Panc1 (cell line): ENCODE data around the gene SYT1. TPM values are rescaled to one million over a fixed set of nuclear protein-coding genes. Genes with fewer than 3 reads are reported as not detected.

ENCODE experiments used
- ATAC-seq: fragments of 200-7000 bp; cut with Tn5 transposase; 2 replicates; pipeline ENCODE4 v1.9.1; 2020; ENCODE audit warnings: mild to moderate bottlenecking, moderate library complexity
- BruUV-seq: library from RNA; stranded (reverse); fragments of 400-500 nt; replicated peaks from 2 replicates; lab custom pipeline; 2021; lab: Mats Ljungman, UMichigan
- CTCF ChIA-PET: fragments of 300-600 bp; sonication (Branson Sonifier 250); formaldehyde crosslinking; loops from one replicate; lab custom pipeline; 2022; ENCODE audit warnings: antibody characterized with exemption; lab: Charles Lee
- POLR2A ChIA-PET: fragments of 300-600 bp; sonication (Branson Sonifier 250); formaldehyde crosslinking; loops from one replicate; lab custom pipeline; 2022; ENCODE audit warnings: antibody characterized with exemption; lab: Charles Lee
- DNase-seq: peaks from one replicate; pipeline ENCODE4 v3.0.0-alpha.2; 2010; ENCODE audit warnings: low read depth, low spot score
- H3K27ac ChIP-seq: 2 replicates; pipeline ENCODE4 v1.5.1; 2011; ENCODE audit warnings: mild to moderate bottlenecking, low read length, inconsistent platforms
- H3K27me3 ChIP-seq: fragments of 200-500 bp; sonication (Bioruptor generic); 2 replicates; pipeline ENCODE4 v1.6.0; 2014; ENCODE audit warnings: low read length, inconsistent platforms; ENCODE audit not compliant: control insufficient read depth, insufficient read depth
- H3K36me3 ChIP-seq: fragments of 200-500 bp; sonication (Bioruptor generic); 2 replicates; pipeline ENCODE4 v1.5.1; 2014; ENCODE audit warnings: inconsistent platforms, mild to moderate bottlenecking, low read length, moderate library complexity; ENCODE audit not compliant: control insufficient read depth, insufficient read depth
- H3K4me1 ChIP-seq: 2 replicates; pipeline ENCODE4 v1.5.1; 2011; ENCODE audit warnings: inconsistent platforms, mild to moderate bottlenecking, low read length, moderate library complexity; ENCODE audit not compliant: control insufficient read depth, insufficient read depth
- H3K4me3 ChIP-seq, 2 experiments: 2 replicates each; pipeline ENCODE4 v1.5.1; 2011 to 2012; ENCODE audit warnings: low read depth in 2 of 2, low read length in 2 of 2, mild to moderate bottlenecking in 2 of 2, inconsistent platforms in 1 of 2, moderate library complexity in 1 of 2
- H3K9me3 ChIP-seq: fragments of 200-500 bp; sonication (Bioruptor generic); 2 replicates; pipeline ENCODE4 v1.5.1; 2014; ENCODE audit warnings: low read depth, mild to moderate bottlenecking, inconsistent platforms, low read length, moderate library complexity; ENCODE audit not compliant: control insufficient read depth, insufficient read depth
- POLR2AphosphoS5 ChIP-seq: IDR thresholded peaks from 2 replicates; pipeline ENCODE4 v1.6.1; 2012; ENCODE audit warnings: mild to moderate bottlenecking, low read depth, low read length, moderate library complexity
- SIN3A ChIP-seq: IDR thresholded peaks from 2 replicates; pipeline ENCODE4 v1.6.1; 2012; ENCODE audit warnings: low read depth, mild to moderate bottlenecking, low read length, moderate library complexity, borderline replicate concordance; ENCODE audit not compliant: insufficient read depth
- TCF7L2 ChIP-seq: IDR thresholded peaks from 2 replicates; pipeline ENCODE4 v1.6.1; 2011; ENCODE audit warnings: mild to moderate bottlenecking, low read depth, low read length, inconsistent platforms
- in situ Hi-C: cut with HindIII; loops from 2 replicates; pipeline ENCODE4 v1.10.0; 2016; ENCODE audit warnings: low sequenced_read_pairs, low pct_unique_long_range_greater_than_20kb
- intact Hi-C: fragments of 100-400 bp; cut with micrococcal nuclease; formaldehyde crosslinking; loops from one replicate; pipeline ENCODE4 v1.10.0; 2022; ENCODE audit not compliant: unreplicated experiment
- total RNA-seq: library from RNA; stranded (reverse); gene quantifications from one replicate; pipeline ENCODE4 v1.2.1, GENCODE V29; 2021; ENCODE audit not compliant: unreplicated experiment
- TF ChIP-seq, protein P1 (sequence below): fragments of 450-650 bp; IDR thresholded peaks from 2 replicates; pipeline ENCODE4 v1.5.1; 2017; ENCODE audit warnings: mild to moderate bottlenecking
- TF ChIP-seq, protein P2 (sequence below), 2 experiments: IDR thresholded peaks; 2 replicates each; pipeline ENCODE4 v1.6.1; 2011 to 2012; ENCODE audit warnings: low read depth in 2 of 2, control low read depth in 1 of 2, low read length in 1 of 2, mild to moderate bottlenecking in 1 of 2, moderate library complexity in 1 of 2; ENCODE audit not compliant: insufficient read depth in 1 of 2

The SYT1 gene
- total RNA-seq, 1 experiment from 2014 or later = 3.0 TPM

DNA sequence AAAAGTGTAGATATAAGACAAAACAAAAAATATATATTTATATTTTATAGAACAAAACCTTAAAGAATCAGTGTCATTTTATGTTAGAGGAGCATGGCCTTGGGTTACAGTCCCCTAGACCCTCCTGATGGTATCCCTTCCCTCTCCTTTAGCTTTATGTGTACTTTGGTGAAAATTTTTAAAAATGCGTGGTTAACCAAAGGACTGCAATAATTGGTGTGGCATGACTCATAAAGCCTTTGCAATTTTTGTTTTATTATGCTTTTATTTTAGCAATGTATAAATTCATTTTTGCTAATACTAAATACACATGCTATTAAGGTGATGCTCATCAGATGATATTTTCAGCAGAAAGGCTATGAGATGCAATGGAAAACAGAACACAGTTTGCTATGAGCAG, 264.4 kb downstream of the SYT1 start:
- intact Hi-C loops = loop anchor here (10.0 kb wide), 1 partner anchor 216 kb away; no protein-coding TSS in a partner anchor

DNA sequence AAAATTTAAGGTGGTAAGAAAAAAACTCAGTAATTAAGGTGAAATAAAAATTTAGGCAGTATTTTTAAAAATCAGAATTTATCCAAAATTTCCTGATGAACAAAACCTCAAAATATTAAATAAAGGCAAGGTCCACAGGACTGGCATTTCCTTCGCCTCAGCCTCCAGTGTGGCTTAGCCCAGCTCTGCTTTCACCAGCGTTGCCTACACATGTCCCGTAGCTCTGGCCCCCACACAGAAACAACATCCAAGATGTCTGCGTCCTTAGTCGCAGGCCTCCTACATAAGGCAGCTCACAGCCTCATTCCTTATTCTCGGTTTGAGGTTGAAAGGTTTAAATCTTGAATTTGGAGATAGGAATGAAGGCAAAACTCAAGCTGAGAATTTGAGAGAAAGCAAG, 274.3 kb downstream of the SYT1 start:
- in situ Hi-C loops = no loop called here
- H3K36me3 ChIP-seq = no peaks in the 10 kb centered on the region
- H3K27ac ChIP-seq = no peak overlapping the region
- ChIA-PET CTCF (no interaction called here), POLR2A (no interaction called here)
- H3K9me3 ChIP-seq = no peaks in the 10 kb centered on the region
- no peaks in the 10 kb centered on the region for H3K27me3 ChIP-seq
- ATAC-seq = no peak
- no peaks in the 10 kb centered on the region for H3K4me1 ChIP-seq
- no peak overlapping the region for H3K4me3 ChIP-seq
- no peak for DNase-seq
- TF ChIP-seq, protein P1, sequence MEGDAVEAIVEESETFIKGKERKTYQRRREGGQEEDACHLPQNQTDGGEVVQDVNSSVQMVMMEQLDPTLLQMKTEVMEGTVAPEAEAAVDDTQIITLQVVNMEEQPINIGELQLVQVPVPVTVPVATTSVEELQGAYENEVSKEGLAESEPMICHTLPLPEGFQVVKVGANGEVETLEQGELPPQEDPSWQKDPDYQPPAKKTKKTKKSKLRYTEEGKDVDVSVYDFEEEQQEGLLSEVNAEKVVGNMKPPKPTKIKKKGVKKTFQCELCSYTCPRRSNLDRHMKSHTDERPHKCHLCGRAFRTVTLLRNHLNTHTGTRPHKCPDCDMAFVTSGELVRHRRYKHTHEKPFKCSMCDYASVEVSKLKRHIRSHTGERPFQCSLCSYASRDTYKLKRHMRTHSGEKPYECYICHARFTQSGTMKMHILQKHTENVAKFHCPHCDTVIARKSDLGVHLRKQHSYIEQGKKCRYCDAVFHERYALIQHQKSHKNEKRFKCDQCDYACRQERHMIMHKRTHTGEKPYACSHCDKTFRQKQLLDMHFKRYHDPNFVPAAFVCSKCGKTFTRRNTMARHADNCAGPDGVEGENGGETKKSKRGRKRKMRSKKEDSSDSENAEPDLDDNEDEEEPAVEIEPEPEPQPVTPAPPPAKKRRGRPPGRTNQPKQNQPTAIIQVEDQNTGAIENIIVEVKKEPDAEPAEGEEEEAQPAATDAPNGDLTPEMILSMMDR = no peak
- no peak for TF ChIP-seq SIN3A
- TF ChIP-seq TCF7L2 = no peak
- intact Hi-C loops = no loop called here
- BruUV-seq = no TSS peak

More for the DNA sequence above, 264.4 kb downstream of the SYT1 start:
- no peak overlapping the region for H3K27ac ChIP-seq
- TF ChIP-seq, protein P2, sequence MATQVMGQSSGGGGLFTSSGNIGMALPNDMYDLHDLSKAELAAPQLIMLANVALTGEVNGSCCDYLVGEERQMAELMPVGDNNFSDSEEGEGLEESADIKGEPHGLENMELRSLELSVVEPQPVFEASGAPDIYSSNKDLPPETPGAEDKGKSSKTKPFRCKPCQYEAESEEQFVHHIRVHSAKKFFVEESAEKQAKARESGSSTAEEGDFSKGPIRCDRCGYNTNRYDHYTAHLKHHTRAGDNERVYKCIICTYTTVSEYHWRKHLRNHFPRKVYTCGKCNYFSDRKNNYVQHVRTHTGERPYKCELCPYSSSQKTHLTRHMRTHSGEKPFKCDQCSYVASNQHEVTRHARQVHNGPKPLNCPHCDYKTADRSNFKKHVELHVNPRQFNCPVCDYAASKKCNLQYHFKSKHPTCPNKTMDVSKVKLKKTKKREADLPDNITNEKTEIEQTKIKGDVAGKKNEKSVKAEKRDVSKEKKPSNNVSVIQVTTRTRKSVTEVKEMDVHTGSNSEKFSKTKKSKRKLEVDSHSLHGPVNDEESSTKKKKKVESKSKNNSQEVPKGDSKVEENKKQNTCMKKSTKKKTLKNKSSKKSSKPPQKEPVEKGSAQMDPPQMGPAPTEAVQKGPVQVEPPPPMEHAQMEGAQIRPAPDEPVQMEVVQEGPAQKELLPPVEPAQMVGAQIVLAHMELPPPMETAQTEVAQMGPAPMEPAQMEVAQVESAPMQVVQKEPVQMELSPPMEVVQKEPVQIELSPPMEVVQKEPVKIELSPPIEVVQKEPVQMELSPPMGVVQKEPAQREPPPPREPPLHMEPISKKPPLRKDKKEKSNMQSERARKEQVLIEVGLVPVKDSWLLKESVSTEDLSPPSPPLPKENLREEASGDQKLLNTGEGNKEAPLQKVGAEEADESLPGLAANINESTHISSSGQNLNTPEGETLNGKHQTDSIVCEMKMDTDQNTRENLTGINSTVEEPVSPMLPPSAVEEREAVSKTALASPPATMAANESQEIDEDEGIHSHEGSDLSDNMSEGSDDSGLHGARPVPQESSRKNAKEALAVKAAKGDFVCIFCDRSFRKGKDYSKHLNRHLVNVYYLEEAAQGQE (IDR thresholded peaks at IDR 0.05; ENCODE audit: insufficient read depth in 1 of 2, low read depth in 2 of 2, low read length in 1 of 2) = no peak
- TF ChIP-seq TCF7L2 (no peak), POLR2AphosphoS5 (no peak), SIN3A (no peak)
- TF ChIP-seq, protein P1 = no peak
- H3K36me3 ChIP-seq = no peaks in the 10 kb centered on the region
- H3K27me3 ChIP-seq = no peaks in the 10 kb centered on the region
- H3K4me3 ChIP-seq = no peak overlapping the region
- ChIA-PET CTCF (no interaction called here), POLR2A (no interaction called here)
- no peaks in the 10 kb centered on the region for H3K9me3 ChIP-seq
- no TSS peak for BruUV-seq
- ATAC-seq (no peak), DNase-seq (no peak)
- in situ Hi-C loops = no loop called here
- no peaks in the 10 kb centered on the region for H3K4me1 ChIP-seq

DNA sequence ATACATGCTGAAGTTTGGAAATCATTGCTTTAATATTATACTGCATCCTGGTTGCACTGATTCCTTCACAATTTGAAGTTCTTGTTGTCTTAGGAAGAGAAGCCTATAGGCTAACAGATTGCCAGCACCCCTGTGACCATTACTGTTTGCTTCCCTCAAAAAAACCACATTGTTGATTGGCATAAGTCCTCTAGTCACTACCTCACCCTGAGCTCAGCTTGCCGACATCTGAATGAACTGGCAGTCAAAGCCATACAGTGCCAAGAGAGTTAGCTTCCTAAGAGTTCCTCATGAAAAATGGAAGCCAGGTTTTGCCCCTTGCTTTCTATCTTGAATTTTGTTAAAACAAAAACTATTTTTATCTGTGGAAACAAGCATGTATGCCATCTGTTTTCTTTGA, 276.1 kb downstream of the SYT1 start:
- TF ChIP-seq POLR2AphosphoS5 (no peak), TCF7L2 (no peak), SIN3A (no peak)
- TF ChIP-seq, protein P1 = no peak
- TF ChIP-seq, protein P2 (IDR thresholded peaks at IDR 0.05; ENCODE audit: insufficient read depth in 1 of 2, low read depth in 2 of 2, low read length in 1 of 2) = no peak
- no peak overlapping the region for H3K4me3 ChIP-seq
- DNase-seq = no peak
- ATAC-seq = no peak
- CTCF ChIA-PET = no interaction called here
- POLR2A ChIA-PET = no interaction called here
- intact Hi-C loops (no loop called here), in situ Hi-C loops (no loop called here)
- no peaks in the 10 kb centered on the region for H3K4me1 ChIP-seq
- H3K27me3 ChIP-seq = no peaks in the 10 kb centered on the region
- BruUV-seq = no TSS peak
- no peaks in the 10 kb centered on the region for H3K9me3 ChIP-seq
- no peak overlapping the region for H3K27ac ChIP-seq
- H3K36me3 ChIP-seq = no peaks in the 10 kb centered on the region
